Dendritic cell treated with granulocyte-macrophage colony-stimulating factor and Interleukin-4, amounts not matched to agents 40 ng/mL and 50 ng/mL, for 4 days (primary cell): ENCODE results near the gene AP2B1.
A peak's percentile ranks its signal among the peaks of the same experiment; 100 is the strongest.

Experiments
- H3K27ac Mint-ChIP-seq: one replicate; pipeline ENCODE4 v1.8.0; 2022; ENCODE audit warnings: mild to moderate bottlenecking, mixed read lengths
- H3K27me3 Mint-ChIP-seq: one replicate; pipeline ENCODE4 v1.8.0; 2022; ENCODE audit warnings: mild to moderate bottlenecking, mixed read lengths
- H3K36me3 Mint-ChIP-seq: one replicate; pipeline ENCODE4 v1.8.0; 2022; ENCODE audit warnings: low read depth, mixed read lengths
- H3K4me1 Mint-ChIP-seq: one replicate; pipeline ENCODE4 v1.8.0; 2022; ENCODE audit warnings: low read depth, mixed read lengths
- H3K4me3 Mint-ChIP-seq: one replicate; pipeline ENCODE4 v1.8.0; 2022; ENCODE audit warnings: mild to moderate bottlenecking, moderate library complexity, mixed read lengths
- H3K9me3 Mint-ChIP-seq: one replicate; pipeline ENCODE4 v1.8.0; 2022; ENCODE audit warnings: mixed read lengths
- intact Hi-C: fragments of 100-400 bp; cut with micrococcal nuclease; formaldehyde crosslinking; loops from one replicate; pipeline ENCODE4 v1.15.0; 2022

AP2B1 gene

DNA sequence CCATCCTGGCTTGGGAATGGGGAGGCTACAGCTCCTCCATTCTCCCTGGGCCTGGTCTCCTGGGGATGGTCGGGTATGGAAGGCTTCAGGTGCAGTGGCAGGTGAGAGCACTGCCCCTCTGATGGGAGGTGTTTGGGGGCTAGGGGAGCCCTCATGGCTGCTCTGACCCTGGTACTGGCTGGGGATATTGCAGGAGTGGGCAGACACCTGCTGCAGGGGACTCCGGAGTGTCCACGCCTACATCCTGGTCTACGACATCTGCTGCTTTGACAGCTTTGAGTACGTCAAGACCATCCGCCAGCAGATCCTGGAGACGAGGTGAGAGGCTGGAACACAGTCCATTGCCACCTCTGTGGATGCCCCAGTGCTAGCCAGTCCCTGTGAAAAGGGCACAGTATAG, 153.1 kb downstream of the AP2B1 start:
- Mint-ChIP-seq H3K27me3 (peaks cover 47% of the 10 kb centered on the region), H3K36me3 (no peaks in the 10 kb centered on the region), H3K9me3 (no peaks in the 10 kb centered on the region), H3K27ac (no peak overlapping the region), H3K4me1 (peaks cover 5% of the 10 kb centered on the region), H3K4me3 (no peak overlapping the region)
- intact Hi-C loops = loop anchor here (10.0 kb wide), 1 partner anchor 425 kb away; no protein-coding TSS in a partner anchor

DNA sequence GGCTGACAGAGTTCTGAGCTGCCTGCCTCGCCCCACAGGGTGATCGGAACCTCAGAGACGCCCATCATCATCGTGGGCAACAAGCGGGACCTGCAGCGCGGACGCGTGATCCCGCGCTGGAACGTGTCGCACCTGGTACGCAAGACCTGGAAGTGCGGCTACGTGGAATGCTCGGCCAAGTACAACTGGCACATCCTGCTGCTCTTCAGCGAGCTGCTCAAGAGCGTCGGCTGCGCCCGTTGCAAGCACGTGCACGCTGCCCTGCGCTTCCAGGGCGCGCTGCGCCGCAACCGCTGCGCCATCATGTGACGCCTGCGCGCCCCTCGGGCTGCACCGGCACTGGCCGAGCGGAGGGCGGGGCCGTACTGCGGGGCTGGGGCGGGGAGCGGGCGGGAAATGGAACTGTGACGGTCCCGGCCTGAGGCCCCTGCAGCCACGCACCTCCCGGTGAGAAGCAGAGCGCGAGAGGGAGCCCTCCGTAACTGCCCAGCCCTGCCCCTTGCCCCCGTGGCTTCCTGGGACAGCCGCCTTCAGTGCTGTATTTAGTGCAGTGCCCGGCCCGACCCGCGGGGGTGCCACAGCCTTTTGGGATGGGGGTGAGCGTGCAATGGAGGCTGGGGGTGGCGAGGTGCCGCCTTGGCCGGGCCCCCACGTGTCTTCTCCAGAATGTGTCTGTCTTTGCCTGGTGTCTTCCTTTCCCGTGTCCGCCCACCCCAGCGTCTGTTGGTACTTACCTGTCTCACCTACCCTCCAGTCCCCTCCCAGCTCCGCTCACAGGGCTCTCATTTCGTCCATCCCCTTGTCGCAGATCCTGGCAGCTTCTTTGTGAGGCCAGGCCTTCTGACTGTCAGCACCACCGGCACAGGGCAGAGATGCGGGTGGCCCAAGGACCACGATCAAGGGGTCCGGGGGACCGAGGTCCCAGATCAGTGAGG, 154.1 kb downstream of the AP2B1 start:
- Mint-ChIP-seq H3K27me3 (peaks cover 50% of the 10 kb centered on the region), H3K4me1 (peaks cover 5% of the 10 kb centered on the region), H3K4me3 (no peak overlapping the region), H3K9me3 (no peaks in the 10 kb centered on the region), H3K36me3 (no peaks in the 10 kb centered on the region), H3K27ac (no peak overlapping the region)
- intact Hi-C loops = loop anchor here (10.0 kb wide), 1 partner anchor 426 kb away; no protein-coding TSS in a partner anchor

DNA sequence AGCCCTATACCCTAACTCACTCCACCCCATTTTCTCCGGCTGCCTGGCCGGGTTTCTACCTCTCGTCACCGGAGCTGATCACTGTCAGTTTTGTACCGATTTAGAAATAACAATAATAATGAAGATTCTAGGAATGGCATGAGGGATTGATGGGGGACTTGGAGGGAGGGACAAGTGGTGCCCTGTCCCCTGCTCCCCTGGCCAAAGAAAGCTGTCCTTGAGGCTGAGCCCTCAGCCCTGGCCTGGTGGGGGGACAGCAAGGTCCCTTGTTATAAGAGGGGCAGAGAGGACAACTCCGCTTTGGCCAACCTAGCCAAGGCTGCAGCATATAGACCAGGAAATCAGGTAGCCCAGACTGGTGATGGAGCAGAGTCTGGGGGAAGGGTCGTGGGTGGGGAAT, 155.4 kb downstream of the AP2B1 start:
- Mint-ChIP-seq H3K27me3 (peaks cover 50% of the 10 kb centered on the region), H3K27ac (no peak overlapping the region), H3K4me3 (no peak overlapping the region), H3K36me3 (no peaks in the 10 kb centered on the region), H3K9me3 (no peaks in the 10 kb centered on the region), H3K4me1 (peaks cover 5% of the 10 kb centered on the region)
- intact Hi-C loops = loop anchor here (10.0 kb wide), 1 partner anchor 428 kb away; no protein-coding TSS in a partner anchor

DNA sequence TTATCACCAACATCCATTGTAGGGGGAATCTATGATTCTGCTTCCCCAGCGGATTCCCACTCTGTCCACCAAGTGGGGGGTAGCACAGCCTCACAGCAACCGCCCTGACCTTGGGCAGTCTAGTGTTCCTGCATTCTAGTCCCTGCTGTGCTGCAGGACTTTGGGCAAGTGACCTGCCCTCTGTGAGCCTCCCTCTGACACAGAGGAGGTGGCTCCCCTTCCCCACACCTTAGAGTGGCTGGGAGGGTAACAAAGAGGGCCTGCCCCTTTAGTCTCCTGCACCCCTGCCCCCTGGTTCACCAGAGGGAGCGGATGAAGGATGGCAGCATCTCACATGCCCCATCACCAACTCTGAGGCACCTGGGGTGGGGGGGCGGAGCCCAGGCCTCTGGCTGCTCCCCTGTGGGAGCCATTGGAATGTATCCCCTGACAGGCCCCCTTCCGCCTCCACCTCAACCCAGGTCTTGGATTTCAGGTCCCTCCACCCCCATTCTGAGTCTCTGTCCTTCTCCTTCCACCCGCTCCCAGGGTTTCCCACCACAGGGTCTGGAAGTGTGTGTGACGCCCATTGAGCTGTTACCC, 155.9 kb downstream of the AP2B1 start:
- intact Hi-C loops = loop anchor here (10.0 kb wide), 1 partner anchor 428 kb away; no protein-coding TSS in a partner anchor
- Mint-ChIP-seq H3K4me1 (peaks cover 5% of the 10 kb centered on the region), H3K27ac (no peak overlapping the region), H3K27me3 (peaks cover 51% of the 10 kb centered on the region), H3K4me3 (no peak overlapping the region), H3K36me3 (no peaks in the 10 kb centered on the region), H3K9me3 (no peaks in the 10 kb centered on the region)

DNA sequence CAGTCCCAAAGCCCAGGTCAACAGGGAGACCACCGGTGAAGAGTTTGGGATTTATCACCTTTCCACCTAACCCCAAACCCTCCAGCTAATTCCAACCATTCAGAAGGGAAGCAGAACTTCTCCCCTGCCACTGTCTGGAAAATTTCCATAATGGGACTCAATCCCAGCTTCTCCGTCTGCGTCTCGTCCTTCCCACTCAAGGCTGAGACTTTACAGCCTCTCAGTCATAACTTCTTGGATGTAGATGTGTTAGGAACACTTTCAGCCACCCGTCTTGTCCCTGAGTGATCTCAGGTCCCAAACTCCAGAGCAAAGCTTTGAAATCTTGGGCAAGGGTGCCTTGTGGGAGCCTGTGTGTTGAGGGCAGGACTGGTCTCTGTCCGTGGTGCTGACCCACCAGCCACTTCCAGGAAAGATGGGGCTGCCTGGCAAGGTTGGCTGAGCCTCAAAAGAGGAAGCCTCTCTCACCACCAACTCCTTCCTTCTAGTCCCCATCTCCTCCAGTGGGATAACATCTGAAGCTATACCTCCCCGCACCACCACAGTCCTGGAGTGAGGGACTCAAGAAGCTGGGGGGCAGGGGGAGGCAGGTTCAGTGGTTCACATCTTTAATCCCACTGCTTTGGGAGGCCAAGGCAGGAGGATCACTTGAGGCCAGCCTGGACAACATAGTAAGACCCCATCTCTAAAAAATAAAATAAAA, 156.7 kb downstream of the AP2B1 start:
- Mint-ChIP-seq H3K4me3 (no peak overlapping the region), H3K9me3 (no peaks in the 10 kb centered on the region), H3K36me3 (no peaks in the 10 kb centered on the region), H3K27ac (no peak overlapping the region), H3K27me3 (peaks cover 56% of the 10 kb centered on the region), H3K4me1 (peaks cover 10% of the 10 kb centered on the region)
- intact Hi-C loops = loop anchor here (10.0 kb wide), 1 partner anchor 429 kb away; no protein-coding TSS in a partner anchor

DNA sequence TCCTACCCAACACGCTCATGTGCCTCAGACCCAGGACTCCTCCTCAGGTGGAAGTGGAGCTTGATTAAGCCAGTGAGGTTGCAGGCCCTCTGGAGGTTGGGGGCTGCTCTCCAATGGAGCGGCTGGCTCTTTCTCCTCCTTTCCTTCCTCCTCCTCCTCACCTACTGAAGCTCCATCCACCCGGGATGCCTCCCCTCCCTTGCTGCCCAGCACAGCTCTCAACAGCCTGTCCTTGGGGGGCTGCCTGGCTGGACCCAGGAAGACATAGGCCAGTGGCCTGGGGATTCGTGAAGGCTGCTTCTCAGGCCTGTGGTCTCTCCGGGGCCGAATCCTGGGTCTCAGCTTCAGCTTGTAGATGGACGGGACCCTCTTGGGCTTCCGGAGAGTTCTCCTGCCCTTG, 157.7 kb downstream of the AP2B1 start:
- H3K36me3 Mint-ChIP-seq = no peaks in the 10 kb centered on the region
- H3K4me3 Mint-ChIP-seq = no peak overlapping the region
- H3K9me3 Mint-ChIP-seq = no peaks in the 10 kb centered on the region
- H3K4me1 Mint-ChIP-seq = peaks cover 15% of the 10 kb centered on the region
- intact Hi-C loops = loop anchor here (5.0 to 10.0 kb wide), 2 partner anchors 208 to 430 kb away; partner anchors contain the start of gene SLFN12L
- H3K27me3 Mint-ChIP-seq = peaks cover 57% of the 10 kb centered on the region
- no peak overlapping the region for H3K27ac Mint-ChIP-seq

DNA sequence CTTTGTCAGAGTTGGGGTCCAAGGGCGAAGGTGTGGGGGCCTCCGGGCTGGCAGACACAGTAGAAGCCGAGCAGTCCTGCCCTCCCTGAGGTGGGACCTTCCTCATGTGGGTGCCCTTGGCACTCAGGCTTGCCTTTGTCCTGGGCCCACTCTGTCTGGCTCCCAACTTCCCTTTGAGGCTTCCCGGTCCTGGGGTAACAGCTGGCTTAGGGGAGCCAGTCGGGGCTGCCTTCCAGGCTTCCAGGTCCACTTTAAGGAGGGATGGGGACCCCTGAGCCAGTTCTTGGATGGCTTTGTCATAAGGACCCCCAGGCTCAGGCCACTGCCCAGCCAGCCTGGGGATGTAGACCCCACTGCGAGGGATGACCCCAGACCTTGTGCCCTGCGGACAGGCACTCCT, 158.1 kb downstream of the AP2B1 start:
- intact Hi-C loops = loop anchor here (5.0 to 10.0 kb wide), 2 partner anchors 208 to 430 kb away; partner anchors contain the start of gene SLFN12L
- Mint-ChIP-seq H3K27ac (no peak overlapping the region), H3K27me3 (peaks cover 57% of the 10 kb centered on the region), H3K4me3 (no peak overlapping the region), H3K4me1 (peaks cover 19% of the 10 kb centered on the region), H3K9me3 (no peaks in the 10 kb centered on the region), H3K36me3 (no peaks in the 10 kb centered on the region)

DNA sequence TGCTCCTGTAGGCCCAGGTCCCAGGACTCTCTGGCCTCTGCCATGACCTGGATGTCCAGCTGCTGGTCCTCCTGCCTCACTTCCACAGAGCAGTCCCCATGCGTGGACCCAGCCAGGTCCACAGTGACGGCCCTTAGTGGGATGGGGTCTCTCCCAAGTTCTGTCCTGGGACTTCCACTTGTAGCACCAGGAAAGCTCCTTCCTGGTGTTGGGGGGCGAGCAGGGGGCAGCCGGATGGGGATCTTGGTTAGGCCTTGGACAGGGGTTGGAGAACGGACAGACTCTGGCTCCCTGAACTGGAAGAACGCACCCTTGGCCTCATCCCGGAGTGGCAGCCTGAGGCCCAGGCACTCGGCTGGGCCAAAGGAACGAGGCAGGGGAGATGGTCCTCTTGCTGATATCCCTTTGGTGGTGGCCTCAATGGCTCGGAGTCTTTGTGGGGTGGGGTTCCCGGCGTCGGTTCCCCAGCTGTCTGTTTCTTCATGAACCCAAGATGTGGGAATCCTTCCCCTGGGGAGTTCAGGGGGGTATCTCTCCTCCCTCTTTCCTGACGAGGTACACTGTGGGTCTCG, 158.7 kb downstream of the AP2B1 start:
- Mint-ChIP-seq H3K36me3 (no peaks in the 10 kb centered on the region), H3K4me1 (peaks cover 25% of the 10 kb centered on the region), H3K27ac (no peak overlapping the region), H3K9me3 (no peaks in the 10 kb centered on the region), H3K27me3 (peaks cover 57% of the 10 kb centered on the region), H3K4me3 (no peak overlapping the region)
- intact Hi-C loops = loop anchor here (5.0 to 10.0 kb wide), 2 partner anchors 209 to 431 kb away; partner anchors contain the start of gene SLFN12L

DNA sequence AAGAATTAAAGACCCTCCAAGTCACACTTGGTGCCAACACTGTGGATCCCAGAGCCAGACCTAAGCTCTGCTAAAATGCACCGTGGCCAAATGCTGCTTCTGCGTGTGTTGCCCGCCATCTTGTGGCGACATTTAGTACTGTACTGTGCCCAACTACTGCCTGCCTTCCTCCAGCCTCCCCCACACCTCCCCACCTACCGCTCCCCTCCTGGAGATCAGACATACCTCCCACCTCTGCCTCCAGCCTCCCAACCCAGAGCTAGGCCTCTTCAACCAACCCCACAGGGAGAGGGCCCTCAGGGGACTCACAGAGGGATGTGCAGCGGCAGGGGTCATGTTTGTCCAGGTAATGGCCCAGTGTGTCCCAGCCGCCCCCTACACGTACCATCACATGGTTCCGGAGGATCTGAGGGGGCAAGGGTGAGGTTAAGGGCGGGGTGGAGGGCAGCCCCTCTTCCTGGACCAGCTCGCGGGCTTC, 160.5 kb downstream of the AP2B1 start:
- Mint-ChIP-seq H3K27ac (no peak overlapping the region), H3K4me1 (peaks cover 21% of the 10 kb centered on the region), H3K9me3 (no peaks in the 10 kb centered on the region), H3K4me3 (no peak overlapping the region), H3K36me3 (no peaks in the 10 kb centered on the region), H3K27me3 (peaks cover 57% of the 10 kb centered on the region)
- intact Hi-C loops = loop anchor here (1.0 to 10.0 kb wide), 3 partner anchors 134 to 433 kb away; partner anchors contain the start of gene SLFN12L

DNA sequence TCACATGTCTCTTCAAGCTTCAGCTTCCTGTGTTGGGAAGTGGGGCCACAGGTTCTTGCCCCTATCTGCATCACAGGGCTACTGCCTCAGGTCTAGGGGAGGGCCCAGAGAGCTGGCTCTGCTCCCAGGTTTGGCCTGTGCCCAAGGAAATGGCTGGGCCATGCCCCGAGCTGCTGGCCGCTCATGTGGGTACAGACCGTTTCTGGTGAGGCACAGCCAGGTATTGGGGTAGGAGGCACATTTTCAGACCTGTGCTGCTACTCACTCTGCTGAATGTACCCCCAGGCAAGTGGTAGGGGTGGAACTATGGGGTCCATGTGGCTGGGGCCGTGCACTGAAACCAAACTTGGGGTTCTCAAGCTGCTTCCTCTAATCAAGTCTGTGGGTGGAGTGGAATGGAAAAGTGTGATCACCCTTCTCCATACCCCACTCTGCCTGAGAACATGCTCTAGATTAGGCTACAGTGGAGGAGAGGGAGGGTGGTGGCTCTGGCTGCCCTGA, 161.3 kb downstream of the AP2B1 start:
- intact Hi-C loops = loop anchor here (5.0 to 10.0 kb wide), 2 partner anchors 211 to 434 kb away; partner anchors contain the start of gene SLFN12L
- H3K27me3 Mint-ChIP-seq = peaks cover 60% of the 10 kb centered on the region
- no peak overlapping the region for H3K27ac Mint-ChIP-seq
- no peaks in the 10 kb centered on the region for H3K36me3 Mint-ChIP-seq
- no peaks in the 10 kb centered on the region for H3K9me3 Mint-ChIP-seq
- H3K4me1 Mint-ChIP-seq = peaks cover 27% of the 10 kb centered on the region
- H3K4me3 Mint-ChIP-seq = no peak overlapping the region

DNA sequence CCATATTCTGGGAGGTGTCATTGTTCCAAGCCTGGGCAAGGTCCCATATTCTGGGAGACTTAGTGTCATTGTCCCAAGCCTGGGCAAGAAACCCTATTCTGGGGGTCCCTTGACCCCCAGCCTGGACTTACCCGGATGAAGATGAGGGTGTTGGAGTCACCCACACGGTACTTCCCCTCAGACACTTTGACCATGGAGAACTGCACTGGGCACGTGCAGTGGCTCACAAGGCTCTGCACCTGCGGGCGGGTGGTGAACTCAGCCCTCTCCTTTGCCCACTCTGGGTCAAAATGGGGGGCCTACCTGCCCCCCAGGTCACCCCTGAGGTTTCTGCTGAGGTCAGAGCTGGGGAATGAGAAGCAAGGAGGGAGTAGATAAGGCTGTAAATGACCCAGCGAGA, 161.9 kb downstream of the AP2B1 start:
- intact Hi-C loops = loop anchor here (5.0 to 10.0 kb wide), 2 partner anchors 212 to 434 kb away; partner anchors contain the start of gene SLFN12L
- Mint-ChIP-seq H3K27ac (no peak overlapping the region), H3K4me1 (peaks cover 27% of the 10 kb centered on the region), H3K36me3 (no peaks in the 10 kb centered on the region), H3K27me3 (peaks cover 60% of the 10 kb centered on the region), H3K9me3 (no peaks in the 10 kb centered on the region), H3K4me3 (no peak overlapping the region)

DNA sequence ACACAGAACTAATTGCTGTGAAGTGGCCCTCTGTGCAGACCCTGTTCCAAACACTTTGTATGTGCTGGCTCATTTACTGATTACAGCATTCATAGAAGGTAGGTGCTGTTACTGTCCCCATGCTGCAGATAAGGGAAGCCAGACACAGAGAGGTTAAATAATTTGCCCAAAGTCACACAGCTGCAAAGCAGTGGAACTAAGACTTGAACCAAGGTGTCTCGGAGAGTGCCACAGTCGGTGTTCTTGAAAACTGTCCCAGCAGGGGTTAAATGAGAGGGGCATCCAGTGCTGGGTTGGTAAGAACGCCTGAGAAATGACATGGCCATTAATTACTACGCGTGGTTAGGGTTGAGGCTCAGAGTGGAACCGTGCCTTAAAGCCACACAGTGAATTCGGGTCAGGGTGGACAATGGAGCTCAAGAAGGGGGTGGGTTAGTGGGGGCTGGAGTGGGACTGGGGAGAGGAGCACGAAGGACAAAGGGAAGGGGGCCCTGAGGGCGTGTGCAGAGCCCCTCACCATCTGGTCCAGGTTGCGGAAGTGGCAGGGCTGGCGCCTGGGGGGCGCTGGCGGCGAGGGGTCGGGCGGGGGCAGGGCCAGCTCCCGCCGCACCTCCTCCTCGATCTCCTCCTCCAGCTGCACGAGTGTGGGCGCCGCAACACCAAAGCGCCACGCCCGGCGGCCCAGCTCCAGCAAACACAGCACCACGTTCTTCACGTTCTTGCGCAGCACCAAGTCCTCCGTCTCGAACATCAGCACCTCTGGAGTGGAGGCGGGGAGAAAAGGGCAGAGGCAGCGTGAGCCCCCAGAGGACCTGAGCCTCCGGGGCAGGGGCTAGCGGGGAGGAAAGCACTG, 162.7 kb downstream of the AP2B1 start:
- peaks cover 60% of the 10 kb centered on the region for H3K27me3 Mint-ChIP-seq
- H3K27ac Mint-ChIP-seq = no peak overlapping the region
- peak overlapping the region; percentile 13 for H3K4me3 Mint-ChIP-seq
- H3K9me3 Mint-ChIP-seq = no peaks in the 10 kb centered on the region
- peaks cover 30% of the 10 kb centered on the region for H3K4me1 Mint-ChIP-seq
- H3K36me3 Mint-ChIP-seq = no peaks in the 10 kb centered on the region
- intact Hi-C loops = loop anchor here (5.0 to 10.0 kb wide), 2 partner anchors 212 to 435 kb away; partner anchors contain the start of gene SLFN12L
